HepG2 (cell line): ENCODE measurements around the gene FMC1. TPM values are rescaled to one million over a fixed set of nuclear protein-coding genes. Genes with fewer than 3 reads are reported as not detected.

Experiments
- CBFB ChIP-seq: sonication (generic); formaldehyde crosslinking; IDR thresholded peaks from 2 replicates; pipeline ENCODE4 v1.4.0; 2020; ENCODE audit warnings: missing genetic modification reagents
- CSRNP1 ChIP-seq: sonication (generic); formaldehyde crosslinking; IDR thresholded peaks from 2 replicates; pipeline ENCODE4 v1.8.1; 2023; ENCODE audit warnings: mild to moderate bottlenecking, missing genetic modification reagents
- GABPB1 ChIP-seq: IDR thresholded peaks from 2 replicates; pipeline ENCODE4 v1.6.1; 2016; ENCODE audit warnings: mild to moderate bottlenecking, missing genetic modification reagents, moderate library complexity, missing compliant biosample characterization
- GZF1 ChIP-seq: sonication (generic); formaldehyde crosslinking; IDR thresholded peaks from 2 replicates; pipeline ENCODE4 v1.5.1; 2020; ENCODE audit warnings: mild to moderate bottlenecking, missing genetic modification reagents
- IKZF5 ChIP-seq: IDR thresholded peaks from 2 replicates; pipeline ENCODE4 v1.6.1; 2018; ENCODE audit warnings: missing genetic modification reagents, mild to moderate bottlenecking, missing compliant biosample characterization
- KDM2A ChIP-seq: sonication (generic); formaldehyde crosslinking; IDR thresholded peaks from 2 replicates; pipeline ENCODE4 v1.4.0; 2020; ENCODE audit warnings: low read depth, missing genetic modification reagents, borderline replicate concordance
- KDM5A ChIP-seq: fragments of 200-600 bp; sonication (generic); IDR thresholded peaks from 2 replicates; pipeline ENCODE4 v1.7.0; 2018; ENCODE audit warnings: antibody characterized with exemption, mild to moderate bottlenecking, low read length, borderline replicate concordance
- NFAT5 ChIP-seq: sonication (generic); formaldehyde crosslinking; IDR thresholded peaks from 2 replicates; pipeline ENCODE4 v1.4.0; 2020; ENCODE audit warnings: missing genetic modification reagents
- NONO ChIP-seq, 2 experiments: fragments of 450-650 bp in 1 of 2; sonication (generic) in 1 of 2; formaldehyde crosslinking in 1 of 2; IDR thresholded peaks in 1 of 2; conservative IDR thresholded peaks in 1 of 2; 2 replicates each; pipeline versions ENCODE4 v1.6.1 to v1.8.0; 2017 to 2022; ENCODE audit warnings: mild to moderate bottlenecking in 1 of 2, missing genetic modification reagents in 1 of 2, moderate library complexity in 1 of 2
- PATZ1 ChIP-seq: sonication (generic); formaldehyde crosslinking; IDR thresholded peaks from 2 replicates; pipeline ENCODE4 v1.4.0; 2020; ENCODE audit warnings: missing genetic modification reagents
- PITX1 ChIP-seq: sonication (generic); formaldehyde crosslinking; IDR thresholded peaks from 2 replicates; pipeline ENCODE4 v1.5.1; 2020; ENCODE audit warnings: mild to moderate bottlenecking, missing genetic modification reagents
- RFX5 ChIP-seq: IDR thresholded peaks from 2 replicates; pipeline ENCODE4 v1.6.1; 2011; ENCODE audit warnings: low read depth, low read length, improper control_type of control experiment
- RXRA ChIP-seq: sonication (generic); formaldehyde crosslinking; IDR thresholded peaks from 2 replicates; pipeline ENCODE4 v1.5.1; 2020; ENCODE audit warnings: missing genetic modification reagents
- SKI ChIP-seq: fragments of 450-650 bp; IDR thresholded peaks from one replicate; pipeline ENCODE4 v1.6.1; 2018; ENCODE audit warnings: mild to moderate bottlenecking; ENCODE audit not compliant: partially characterized antibody
- ZKSCAN5 ChIP-seq: sonication (generic); formaldehyde crosslinking; IDR thresholded peaks from 2 replicates; pipeline ENCODE4 v1.5.1; 2020; ENCODE audit warnings: mild to moderate bottlenecking, missing genetic modification reagents
- ZNF234 ChIP-seq: sonication (generic); formaldehyde crosslinking; conservative IDR thresholded peaks from 2 replicates; pipeline ENCODE4 v1.5.1; 2020; ENCODE audit warnings: mild to moderate bottlenecking, missing genetic modification reagents
- ZNF350 ChIP-seq: sonication (generic); formaldehyde crosslinking; IDR thresholded peaks from 2 replicates; pipeline ENCODE4 v1.4.0; 2020; ENCODE audit warnings: mild to moderate bottlenecking, low read depth, missing genetic modification reagents, borderline replicate concordance
- ZNF790 ChIP-seq: sonication (generic); formaldehyde crosslinking; IDR thresholded peaks from 2 replicates; pipeline ENCODE4 v1.8.0; 2022; ENCODE audit warnings: missing genetic modification reagents, mild to moderate bottlenecking, borderline replicate concordance
- ZNF891 ChIP-seq: sonication (generic); formaldehyde crosslinking; IDR thresholded peaks from 2 replicates; pipeline ENCODE4 v1.5.0; 2020; ENCODE audit warnings: mild to moderate bottlenecking, missing genetic modification reagents
- polyA plus RNA-seq, 8 experiments: library from polyadenylated mRNA; depleted of rRNA in 3 of 8; stranded (reverse) in 7 of 8; unstranded in 1 of 8; fragments of >200 nt; fragmentation: Illumina TruSeq in 4 of 8; extraction: Trizol in 4 of 8; gene quantifications; 2 replicates each; pipeline versions ENCODE4 v1.2.1 to v1.2.3, GENCODE V29; 2011 to 2016; ENCODE audit warnings: low read depth in 4 of 8, missing spikeins in 1 of 8, mixed read lengths in 1 of 8; ENCODE audit not compliant: insufficient read depth in 1 of 8
- total RNA-seq, 5 experiments: library from RNA; depleted of rRNA; stranded (reverse); fragments of >200 nt; fragmentation: Illumina TruSeq; extraction: Trizol; gene quantifications; 2 replicates each; pipeline ENCODE4 v1.2.3, GENCODE V29; 2016; ENCODE audit warnings: low read depth in 1 of 5

The FMC1 gene
- total and polyA plus RNA-seq, 2 of the 13 experiments (the other 11 are each of a cell fraction or from before 2014, with no cell fraction given): 39.2 to 50.7 TPM

GRCh38 chr7:139341058-139341775 lies at the start of gene FMC1 (continued):
- TF ChIP-seq NFAT5 (CRISPR knock-in tag) (peak; percentile 55; the same call in 1 of the 2 replicates), PATZ1 (CRISPR knock-in tag) (peak; percentile 80; the same call in 1 of the 2 replicates), NONO (IDR thresholded peaks at IDR 0.05) (no peak), NONO (CRISPR knock-in tag; conservative IDR thresholded peaks at IDR 0.05) (peak; percentile 77), IKZF5 (CRISPR knock-in tag) (peak; percentile 68), RXRA (CRISPR knock-in tag) (peak; percentile 56; the same call in 1 of the 2 replicates), KDM5A (peak; percentile 60), ZKSCAN5 (CRISPR knock-in tag) (no peak), ZNF234 (CRISPR knock-in tag) (no peak), ZNF891 (peak; percentile 90; the same call in 1 of the 2 replicates), ZNF350 (CRISPR knock-in tag) (peak; percentile 97), ZNF790 (CRISPR knock-in tag) (no peak), GABPB1 (CRISPR knock-in tag) (peak; percentile 62; the same call in 1 of the 2 replicates), CBFB (CRISPR knock-in tag) (peak; percentile 26; the same call in 1 of the 2 replicates), PITX1 (CRISPR knock-in tag) (peak; percentile 63; the same call in 1 of the 2 replicates), CSRNP1 (CRISPR knock-in tag) (peak; percentile 79), RFX5 (peak; percentile 60; the same call in 1 of the 2 replicates), SKI (peak; percentile 8), GZF1 (no peak), KDM2A (peak; percentile 87)
